Smooth muscle cell (in vitro differentiated cells): ENCODE results near the gene UBE2S. TPM values are rescaled to one million over a fixed set of nuclear protein-coding genes. Genes with fewer than 3 reads are reported as not detected.
"Not testable (repeated sequence)": the region's sequence is repeated elsewhere in the genome, so short reads cannot be mapped to it uniquely, and the experiment has no call there.

Source experiments
- DNase-seq: peaks from one replicate; lab custom pipeline; 2025; ENCODE audit not compliant: unreplicated experiment; lab: John Stamatoyannopoulos, UW
- H2AFZ ChIP-seq: fragments of 200-600 bp; sonication (generic); 2 replicates; pipeline ENCODE4 v1.6.0; 2016; ENCODE audit warnings: antibody characterized with exemption, low read depth, mild to moderate bottlenecking
- H3F3A ChIP-seq: fragments of 200-600 bp; sonication (generic); 2 replicates; pipeline ENCODE4 v1.6.0; 2017; ENCODE audit warnings: antibody characterized with exemption, low read depth
- H3K27ac ChIP-seq: fragments of 200-600 bp; sonication (generic); 2 replicates; pipeline ENCODE4 v1.5.1; 2016; ENCODE audit warnings: low read depth, mild to moderate bottlenecking
- H3K27me3 ChIP-seq: fragments of 200-600 bp; sonication (generic); 2 replicates; pipeline ENCODE4 v1.6.1; 2016; ENCODE audit warnings: low read depth, mild to moderate bottlenecking
- H3K36me3 ChIP-seq: fragments of 200-600 bp; sonication (generic); 2 replicates; pipeline ENCODE4 v1.5.1; 2016; ENCODE audit warnings: low read depth
- H3K4me1 ChIP-seq: fragments of 200-600 bp; sonication (generic); 2 replicates; pipeline ENCODE4 v1.5.1; 2016; ENCODE audit warnings: low read depth
- H3K4me2 ChIP-seq: fragments of 200-600 bp; sonication (generic); 2 replicates; pipeline ENCODE4 v1.6.0; 2016; ENCODE audit warnings: mild to moderate bottlenecking
- H3K4me3 ChIP-seq: fragments of 200-600 bp; sonication (generic); 2 replicates; pipeline ENCODE4 v1.5.1; 2016; ENCODE audit warnings: mild to moderate bottlenecking
- H3K79me2 ChIP-seq: fragments of 200-600 bp; sonication (generic); 2 replicates; pipeline ENCODE4 v1.6.0; 2016; ENCODE audit warnings: low read depth, mild to moderate bottlenecking
- H3K9ac ChIP-seq: fragments of 200-600 bp; sonication (generic); 2 replicates; pipeline ENCODE4 v1.6.0; 2016; ENCODE audit warnings: low read depth
- H3K9me3 ChIP-seq: fragments of 200-600 bp; sonication (generic); replicated peaks from 2 replicates; pipeline ENCODE4 v1.5.1; 2016; ENCODE audit warnings: low read depth
- H4K20me1 ChIP-seq: fragments of 200-600 bp; sonication (generic); 2 replicates; pipeline ENCODE4 v1.6.0; 2016; ENCODE audit warnings: low read depth
- CTCF ChIP-seq: fragments of 200-600 bp; sonication (generic); IDR thresholded peaks from 2 replicates; pipeline ENCODE4 v1.5.1; 2017; ENCODE audit warnings: borderline replicate concordance, mild to moderate bottlenecking, antibody characterized with exemption; ENCODE audit not compliant: insufficient read depth, poor library complexity, severe bottlenecking
- WGBS: methylation state at CpG from one replicate; pipeline ENCODE4 v1.1.7; 2016; ENCODE audit warnings: low lambda C conversion rate; 5-methylcytosine and 5-hydroxymethylcytosine counted together
- polyA plus RNA-seq: library from polyadenylated mRNA; unstranded; fragments of >200 nt; fragmentation: Nextera tagmentation; extraction: Ambion mirVana; gene quantifications from 2 replicates; pipeline ENCODE4 v1.2.1, GENCODE V29; 2016
- total RNA-seq: library from RNA; depleted of rRNA; stranded (reverse); fragments of >200 nt; gene quantifications from 2 replicates; pipeline ENCODE4 v1.2.3, GENCODE V29; 2014

Gene UBE2S
- total and polyA plus RNA-seq, 2 experiments from 2014 or later = 39.9 to 171 TPM

- Histone ChIP-seq H3K4me3 (no peak overlapping the region), H3K9ac (no peak overlapping the region), H3K27ac (no peak overlapping the region), H3F3A (peaks cover 18% of the 10 kb centered on the region), H4K20me1 (peaks cover 57% of the 10 kb centered on the region), H3K4me1 (peaks cover 14% of the 10 kb centered on the region), H3K9me3 (no peaks in the 10 kb centered on the region), H2AFZ (no peak overlapping the region), H3K4me2 (peak overlapping the region; percentile 96), H3K79me2 (peaks cover 37% of the 10 kb centered on the region), H3K36me3 (no peaks in the 10 kb centered on the region), H3K27me3 (no peaks in the 10 kb centered on the region)
- no peak for DNase-seq
- 87% methylated on average over 5 of the region's 5 CpGs for WGBS
- TF ChIP-seq CTCF = no peak
Measured at GRCh38 chr19:55405638-55406037, 1.9 kb downstream of the UBE2S start.

GRCh38 chr19:55402509-55402908 is 5.1 kb downstream of the UBE2S start:
- H3K9me3 ChIP-seq = no peaks in the 10 kb centered on the region
- TF ChIP-seq CTCF = no peak
- peaks cover 79% of the 10 kb centered on the region for H4K20me1 ChIP-seq
- no peak overlapping the region for H2AFZ ChIP-seq
- H3F3A ChIP-seq = peaks cover 22% of the 10 kb centered on the region
- no peak overlapping the region for H3K4me3 ChIP-seq
- H3K36me3 ChIP-seq = no peaks in the 10 kb centered on the region
- DNase-seq = no peak
- no peak overlapping the region for H3K27ac ChIP-seq
- WGBS = 100% methylated on average over 2 of the region's 2 CpGs
- H3K4me2 ChIP-seq = no peak overlapping the region
- no peaks in the 10 kb centered on the region for H3K27me3 ChIP-seq
- no peak overlapping the region for H3K9ac ChIP-seq
- H3K4me1 ChIP-seq = peaks cover 14% of the 10 kb centered on the region
- H3K79me2 ChIP-seq = peaks cover 37% of the 10 kb centered on the region

- not testable (repeated sequence) for H3K36me3 ChIP-seq, DNase-seq, H3K4me2 ChIP-seq, H3K9me3 ChIP-seq, H3K27ac ChIP-seq, H3K27me3 ChIP-seq, H3K4me1 ChIP-seq, H3K9ac ChIP-seq, H2AFZ ChIP-seq, H3K4me3 ChIP-seq
- H3F3A ChIP-seq = peaks cover 22% of the 10 kb centered on the region
- H3K79me2 ChIP-seq = peaks cover 27% of the 10 kb centered on the region
- H4K20me1 ChIP-seq = peaks cover 70% of the 10 kb centered on the region
- WGBS = 93% methylated on average over 18 of the region's 28 CpGs
Measured at GRCh38 chr19:55401390-55401789, 6.2 kb downstream of the UBE2S start.

GRCh38 chr19:55400281-55401087 is 7.1 kb downstream of the UBE2S start:
- H3K27me3 ChIP-seq = no peaks in the 10 kb centered on the region
- no peak for DNase-seq
- H2AFZ ChIP-seq = no peak overlapping the region
- H4K20me1 ChIP-seq = peaks cover 61% of the 10 kb centered on the region
- no peak overlapping the region for H3K4me2 ChIP-seq
- H3K9me3 ChIP-seq = no peaks in the 10 kb centered on the region
- no peak overlapping the region for H3K4me3 ChIP-seq
- H3F3A ChIP-seq = peaks cover 22% of the 10 kb centered on the region
- 94% methylated on average over 14 of the region's 14 CpGs for WGBS
- H3K79me2 ChIP-seq = peaks cover 18% of the 10 kb centered on the region
- peaks cover 1% of the 10 kb centered on the region for H3K4me1 ChIP-seq
- no peak overlapping the region for H3K27ac ChIP-seq
- no peak overlapping the region for H3K9ac ChIP-seq
- H3K36me3 ChIP-seq = no peaks in the 10 kb centered on the region
- no peak for TF ChIP-seq CTCF
